ENCODE results near the gene SOCS1. TPM values are rescaled to one million over a fixed set of nuclear protein-coding genes. Genes with fewer than 3 reads are reported as not detected.

The SOCS1 gene
- total and polyA plus RNA-seq, 3 donors from 2014 or later, result 3.6 to 16.8 (median 10.7) TPM

DNA sequence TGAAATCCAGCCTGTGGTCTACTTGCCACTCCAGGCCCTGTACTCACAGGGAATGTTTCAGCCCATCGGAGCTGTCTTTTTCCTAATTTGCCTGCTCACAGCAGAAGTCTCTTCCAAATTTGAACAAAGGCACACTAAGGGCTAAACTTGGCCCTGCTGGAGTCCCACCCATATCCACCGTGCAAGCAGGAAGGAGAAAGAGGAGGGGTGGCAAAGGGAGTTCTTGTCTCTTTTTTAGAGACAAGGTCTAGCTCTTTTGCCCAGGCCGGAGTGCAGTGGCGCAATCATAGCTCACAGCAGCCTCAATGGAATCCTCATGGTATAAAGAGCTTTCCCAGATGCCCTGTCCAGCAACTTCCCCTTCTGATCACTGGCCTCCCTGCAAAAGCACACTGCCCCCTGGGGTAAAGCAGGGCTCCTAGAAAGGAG, 27.8 kb upstream of the SOCS1 start:
- Histone ChIP-seq H3K4me1 (no peaks in the 10 kb centered on the region), H3K4me3 (no peak overlapping the region), H3K27ac (no peak overlapping the region), H3K9me3 (no peaks in the 10 kb centered on the region), H3K36me3 (ENCODE audit: low read depth, missing control alignments) (no peaks in the 10 kb centered on the region), H3K27me3 (no peaks in the 10 kb centered on the region)
- intact Hi-C loops (cut with DNase I; ENCODE audit: low total_unique reads), result no loop called here
- WGBS, 2 donors, result 60 to 64% methylated on average over 4 of the region's 4 CpGs
- no peak for DNase-seq
- TF ChIP-seq POLR2A (IDR thresholded peaks at IDR 0.05), result no peak
- TF ChIP-seq, protein P1, sequence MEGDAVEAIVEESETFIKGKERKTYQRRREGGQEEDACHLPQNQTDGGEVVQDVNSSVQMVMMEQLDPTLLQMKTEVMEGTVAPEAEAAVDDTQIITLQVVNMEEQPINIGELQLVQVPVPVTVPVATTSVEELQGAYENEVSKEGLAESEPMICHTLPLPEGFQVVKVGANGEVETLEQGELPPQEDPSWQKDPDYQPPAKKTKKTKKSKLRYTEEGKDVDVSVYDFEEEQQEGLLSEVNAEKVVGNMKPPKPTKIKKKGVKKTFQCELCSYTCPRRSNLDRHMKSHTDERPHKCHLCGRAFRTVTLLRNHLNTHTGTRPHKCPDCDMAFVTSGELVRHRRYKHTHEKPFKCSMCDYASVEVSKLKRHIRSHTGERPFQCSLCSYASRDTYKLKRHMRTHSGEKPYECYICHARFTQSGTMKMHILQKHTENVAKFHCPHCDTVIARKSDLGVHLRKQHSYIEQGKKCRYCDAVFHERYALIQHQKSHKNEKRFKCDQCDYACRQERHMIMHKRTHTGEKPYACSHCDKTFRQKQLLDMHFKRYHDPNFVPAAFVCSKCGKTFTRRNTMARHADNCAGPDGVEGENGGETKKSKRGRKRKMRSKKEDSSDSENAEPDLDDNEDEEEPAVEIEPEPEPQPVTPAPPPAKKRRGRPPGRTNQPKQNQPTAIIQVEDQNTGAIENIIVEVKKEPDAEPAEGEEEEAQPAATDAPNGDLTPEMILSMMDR (IDR thresholded peaks at IDR 0.05), result no peak

DNA sequence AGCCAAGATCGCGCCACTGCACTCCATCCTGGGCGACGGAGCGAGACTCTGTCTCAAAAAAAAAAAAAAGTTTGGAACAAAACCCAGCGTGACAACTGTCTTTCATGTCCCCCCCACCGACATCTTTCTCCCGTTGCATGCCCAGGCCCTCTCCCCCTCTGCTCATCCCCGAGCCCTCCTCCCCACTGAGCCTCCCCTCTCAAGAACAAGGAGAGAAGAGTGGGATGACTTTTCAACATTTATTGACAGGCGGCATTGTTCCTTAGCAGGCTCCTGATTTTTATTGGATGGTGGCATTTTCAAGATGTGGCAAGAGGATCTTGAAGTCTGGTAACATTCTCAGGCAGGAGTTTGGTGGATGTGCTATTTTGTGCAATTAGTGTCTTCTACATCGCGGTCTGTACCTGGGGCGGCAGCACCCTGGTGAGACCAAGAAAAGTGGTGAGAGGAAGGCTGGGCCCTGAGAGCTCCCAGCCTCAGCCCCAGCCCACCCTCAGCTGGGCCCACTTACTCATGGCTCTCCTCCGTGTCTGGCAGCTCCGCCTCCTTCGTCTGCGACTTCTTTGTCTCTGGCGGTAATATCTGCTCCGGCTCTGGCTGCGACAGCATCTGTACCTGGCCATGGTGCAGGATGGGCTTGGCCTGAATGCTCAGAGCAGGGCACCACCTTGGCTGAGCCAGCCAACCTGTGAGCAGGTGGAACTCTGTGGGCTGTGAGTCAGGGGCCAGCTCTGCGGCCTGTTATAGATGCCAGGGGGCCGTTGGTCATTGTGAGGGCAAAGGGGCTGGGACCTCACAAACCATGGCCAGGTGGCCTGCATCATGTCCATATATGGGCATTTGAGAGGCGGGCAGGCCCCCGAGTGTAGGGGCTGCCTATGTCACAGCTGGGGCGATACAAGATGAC, 24.9 kb upstream of the SOCS1 start, which contains the start of gene PRM1:
Gene PRM1 (minus strand): TSS at position 715 of the 907 bp plus-strand sequence. CDS start 92 bp downstream, at position 623.
- Histone ChIP-seq H3K4me3 (no peak within 1 kb of the TSS), H3K4me1 (no peaks in the 10 kb centered on the region), H3K9me3 (no peaks in the 10 kb centered on the region), H3K36me3 (ENCODE audit: low read depth, missing control alignments) (no peaks in the 10 kb centered on the region), H3K27ac (no peak within 1 kb of the TSS), H3K27me3 (no peaks in the 10 kb centered on the region)
- intact Hi-C loops (cut with DNase I; ENCODE audit: low total_unique reads), result no loop called here
- TF ChIP-seq POLR2A (IDR thresholded peaks at IDR 0.05), result no peak
- TF ChIP-seq, protein P1 (IDR thresholded peaks at IDR 0.05), result no peak
- WGBS, 2 donors, result 87 to 94% methylated on average over 24 to 25 of the region's 25 CpGs
- no peak for DNase-seq

DNA sequence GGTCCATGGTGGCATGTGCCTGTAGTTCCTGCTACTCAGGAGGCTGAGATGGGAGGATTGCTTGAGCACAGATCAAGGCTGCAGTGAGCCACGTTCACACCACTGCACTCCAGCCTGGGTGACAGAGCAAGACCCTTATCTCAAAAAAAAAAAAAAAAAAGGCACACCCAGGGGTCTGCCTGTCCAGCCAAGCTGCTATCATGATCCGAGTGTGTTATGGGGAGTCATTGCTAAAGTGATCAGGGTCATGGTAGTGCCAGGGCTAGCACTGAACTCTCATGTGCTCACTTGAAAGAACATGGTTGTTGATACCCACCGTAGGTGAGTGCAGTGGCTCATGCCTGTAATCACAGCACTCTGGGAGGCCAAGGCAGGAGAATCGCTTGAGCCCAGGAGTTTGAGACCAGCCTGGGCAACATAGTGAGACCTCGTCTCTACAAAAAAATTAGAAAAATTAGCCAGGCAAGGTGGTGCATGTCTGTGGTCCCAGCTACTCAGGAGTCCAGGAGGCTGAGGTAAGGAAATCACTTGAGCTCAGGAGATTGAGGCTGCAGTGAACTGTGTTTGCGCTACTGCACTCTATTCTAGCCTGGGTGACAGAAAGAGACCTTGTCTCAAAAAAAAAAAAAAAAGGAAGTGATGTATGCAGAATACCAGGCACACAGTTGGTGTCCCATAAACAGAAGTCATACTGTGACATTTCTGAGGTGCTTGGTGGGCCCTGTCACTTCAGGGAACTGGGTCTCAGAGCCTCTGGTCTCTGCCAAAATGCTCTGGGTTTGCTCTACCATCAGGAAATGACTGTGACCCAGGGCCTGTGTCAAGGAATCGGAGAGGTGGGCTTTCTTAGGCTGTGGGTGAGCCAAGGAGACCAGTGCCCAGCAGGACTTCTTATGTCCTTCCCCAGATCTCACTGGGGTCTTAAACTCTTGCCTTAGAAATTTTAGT, 23.0 kb upstream of the SOCS1 start:
- Histone ChIP-seq H3K4me1 (no peaks in the 10 kb centered on the region), H3K36me3 (ENCODE audit: low read depth, missing control alignments) (no peaks in the 10 kb centered on the region), H3K27me3 (no peaks in the 10 kb centered on the region), H3K27ac (no peak overlapping the region), H3K9me3 (no peaks in the 10 kb centered on the region), H3K4me3 (no peak overlapping the region)
- intact Hi-C loops (cut with DNase I; ENCODE audit: low total_unique reads), result no loop called here
- 81 to 89% methylated on average over 7 of the region's 7 CpGs for WGBS, 2 donors
- TF ChIP-seq, protein P1 (IDR thresholded peaks at IDR 0.05), result no peak
- no peak for TF ChIP-seq POLR2A (IDR thresholded peaks at IDR 0.05)
- DNase-seq, result no peak

DNA sequence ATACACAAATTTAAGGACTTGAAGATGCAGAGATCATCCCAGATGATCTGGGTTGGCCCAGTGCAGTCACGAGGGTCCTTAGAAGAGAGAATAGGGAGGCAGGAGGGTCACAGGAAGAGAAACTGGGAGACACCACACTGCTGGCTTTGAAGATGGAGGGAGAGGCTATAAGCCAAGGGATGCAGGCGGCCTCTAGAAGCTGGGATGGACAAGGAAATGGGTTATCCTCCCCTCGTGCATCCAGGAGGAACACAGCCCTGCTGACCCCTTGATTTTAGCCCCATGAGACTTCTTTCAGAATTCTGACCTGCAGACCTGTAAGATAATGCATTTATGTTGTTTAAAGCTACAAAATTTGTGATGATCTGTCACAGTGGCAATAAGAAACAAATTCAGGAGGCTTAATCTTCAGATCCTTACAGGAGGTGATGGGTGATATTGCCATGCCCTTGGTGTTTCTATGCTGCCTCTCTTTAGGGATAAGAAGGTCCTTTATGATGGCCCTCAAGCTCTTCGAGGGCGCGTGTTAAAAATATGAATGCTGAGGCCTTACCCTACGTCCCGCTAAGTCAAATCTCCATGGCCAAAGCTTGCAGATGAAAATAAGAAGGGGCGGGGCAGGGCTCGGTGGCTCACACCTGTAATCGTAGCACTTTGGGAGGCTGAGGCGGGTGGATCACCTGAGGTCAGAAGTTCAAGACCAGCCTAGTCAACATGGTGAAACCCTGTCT, 21.8 kb upstream of the SOCS1 start:
- intact Hi-C loops (cut with DNase I; ENCODE audit: low total_unique reads), result no loop called here
- WGBS, 2 donors, result 82 to 89% methylated on average over 12 of the region's 12 CpGs
- no peak for DNase-seq
- no peaks in the 10 kb centered on the region for H3K4me1 ChIP-seq
- no peaks in the 10 kb centered on the region for H3K9me3 ChIP-seq
- H3K4me3 ChIP-seq, result no peak overlapping the region
- TF ChIP-seq, protein P1 (IDR thresholded peaks at IDR 0.05), result no peak
- no peak for TF ChIP-seq POLR2A (IDR thresholded peaks at IDR 0.05)
- no peak overlapping the region for H3K27ac ChIP-seq
- no peaks in the 10 kb centered on the region for H3K36me3 ChIP-seq (ENCODE audit: low read depth, missing control alignments)
- no peaks in the 10 kb centered on the region for H3K27me3 ChIP-seq
